OCI-LY1 (cell line): ENCODE data around the gene ZFP57.

Source experiments
- EZH2 ChIP-seq: fragments of 200-600 bp; sonication (generic), shearing (Covaris generic); IDR thresholded peaks from 2 replicates; pipeline ENCODE4 v1.8.0; 2017; ENCODE audit warnings: borderline replicate concordance, mixed run types, mild to moderate bottlenecking, antibody characterized with exemption, low read length, moderate library complexity, mixed read lengths
- TF ChIP-seq, protein P1 (sequence below): fragments of 200-600 bp; sonication (generic), shearing (Covaris generic); IDR thresholded peaks from 2 replicates; pipeline ENCODE4 v1.5.1; 2017; ENCODE audit warnings: mild to moderate bottlenecking, antibody characterized with exemption, low read length, moderate library complexity, mixed read lengths

DNA sequence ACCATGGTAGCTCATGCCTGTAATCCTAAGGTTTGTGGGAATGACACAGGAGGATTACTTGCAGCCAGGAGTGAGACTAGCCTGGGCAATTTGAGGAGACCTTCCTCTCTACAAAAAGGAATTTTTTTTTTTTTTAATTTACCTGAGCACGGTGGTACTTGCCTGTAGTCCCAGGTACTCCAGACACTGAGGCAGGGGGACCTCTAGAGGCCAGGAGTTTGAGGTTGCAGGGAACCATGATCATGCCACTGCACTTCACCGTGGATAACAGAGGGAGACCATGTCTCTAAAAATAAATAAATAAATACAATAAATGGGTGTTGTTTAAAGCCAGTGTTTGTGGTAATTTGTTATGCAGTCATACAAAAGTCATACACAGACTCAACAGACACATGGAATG, 39.9 kb upstream of the ZFP57 start:
- TF ChIP-seq, protein P1, sequence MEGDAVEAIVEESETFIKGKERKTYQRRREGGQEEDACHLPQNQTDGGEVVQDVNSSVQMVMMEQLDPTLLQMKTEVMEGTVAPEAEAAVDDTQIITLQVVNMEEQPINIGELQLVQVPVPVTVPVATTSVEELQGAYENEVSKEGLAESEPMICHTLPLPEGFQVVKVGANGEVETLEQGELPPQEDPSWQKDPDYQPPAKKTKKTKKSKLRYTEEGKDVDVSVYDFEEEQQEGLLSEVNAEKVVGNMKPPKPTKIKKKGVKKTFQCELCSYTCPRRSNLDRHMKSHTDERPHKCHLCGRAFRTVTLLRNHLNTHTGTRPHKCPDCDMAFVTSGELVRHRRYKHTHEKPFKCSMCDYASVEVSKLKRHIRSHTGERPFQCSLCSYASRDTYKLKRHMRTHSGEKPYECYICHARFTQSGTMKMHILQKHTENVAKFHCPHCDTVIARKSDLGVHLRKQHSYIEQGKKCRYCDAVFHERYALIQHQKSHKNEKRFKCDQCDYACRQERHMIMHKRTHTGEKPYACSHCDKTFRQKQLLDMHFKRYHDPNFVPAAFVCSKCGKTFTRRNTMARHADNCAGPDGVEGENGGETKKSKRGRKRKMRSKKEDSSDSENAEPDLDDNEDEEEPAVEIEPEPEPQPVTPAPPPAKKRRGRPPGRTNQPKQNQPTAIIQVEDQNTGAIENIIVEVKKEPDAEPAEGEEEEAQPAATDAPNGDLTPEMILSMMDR, result no peak
- no peak for TF ChIP-seq EZH2
